Mesothelial cell of epicardium (in vitro differentiated cells): ENCODE measurements around the gene MARS1. TPM values are rescaled to one million over a fixed set of nuclear protein-coding genes. Genes with fewer than 3 reads are reported as not detected.
"Not testable (repeated sequence)": the region's sequence is repeated elsewhere in the genome, so short reads cannot be mapped to it uniquely, and the experiment has no call there.

Experiments
- DNase-seq, 2 experiments: peaks; one replicate each; pipeline ENCODE4 v3.0.0; 2021; ENCODE audit warnings: low spot score in 2 of 2; ENCODE audit not compliant: unreplicated experiment in 2 of 2
- H3K27ac Mint-ChIP-seq: 2 replicates; pipeline ENCODE4 v1.8.0; 2021; ENCODE audit warnings: mixed read lengths
- H3K27me3 Mint-ChIP-seq: 2 replicates; pipeline ENCODE4 v1.8.0; 2021; ENCODE audit warnings: low read depth, mixed read lengths
- H3K36me3 Mint-ChIP-seq: 2 replicates; pipeline ENCODE4 v1.8.0; 2021; ENCODE audit warnings: mixed read lengths
- H3K4me1 Mint-ChIP-seq: 2 replicates; pipeline ENCODE4 v1.8.0; 2021; ENCODE audit warnings: mixed read lengths
- H3K4me3 Mint-ChIP-seq: 2 replicates; pipeline ENCODE4 v1.8.0; 2021; ENCODE audit warnings: mild to moderate bottlenecking, moderate library complexity, mixed read lengths
- H3K9me3 Mint-ChIP-seq: 2 replicates; pipeline ENCODE4 v1.8.0; 2021; ENCODE audit warnings: mixed read lengths
- CTCF ChIP-seq: fragments of 200-600 bp; sonication (generic); IDR thresholded peaks from one replicate; pipeline ENCODE4 v1.5.0; 2021; ENCODE audit warnings: antibody characterized with exemption; ENCODE audit not compliant: unreplicated experiment
- total RNA-seq: library from RNA; stranded (reverse); gene quantifications from 3 replicates; pipeline ENCODE4 v1.2.1, GENCODE V29; 2021

MARS1 gene
- total RNA-seq, 1 donor from 2014 or later, result 177 TPM

DNA sequence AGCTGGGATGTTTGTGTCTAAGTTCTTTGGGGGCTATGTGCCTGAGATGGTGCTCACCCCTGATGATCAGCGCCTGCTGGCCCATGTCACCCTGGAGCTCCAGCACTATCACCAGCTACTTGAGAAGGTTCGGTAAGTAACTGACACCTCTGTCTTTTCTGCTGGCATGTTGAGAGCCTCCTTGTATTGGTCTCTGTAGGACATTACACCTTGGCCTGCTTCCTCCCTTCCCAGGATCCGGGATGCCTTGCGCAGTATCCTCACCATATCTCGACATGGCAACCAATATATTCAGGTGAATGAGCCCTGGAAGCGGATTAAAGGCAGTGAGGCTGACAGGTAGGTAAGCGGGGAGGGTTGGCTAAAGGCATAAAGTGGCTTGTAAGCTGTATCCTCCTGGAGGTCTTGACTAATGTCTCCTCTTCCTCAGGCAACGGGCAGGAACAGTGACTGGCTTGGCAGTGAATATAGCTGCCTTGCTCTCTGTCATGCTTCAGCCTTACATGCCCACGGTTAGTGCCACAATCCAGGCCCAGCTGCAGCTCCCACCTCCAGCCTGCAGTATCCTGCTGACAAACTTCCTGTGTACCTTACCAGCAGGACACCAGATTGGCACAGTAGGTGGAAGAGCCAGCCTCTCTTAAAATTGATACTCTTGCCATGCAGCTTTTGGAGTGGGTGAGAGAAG lies 27.0 kb downstream of the MARS1 start:
- Mint-ChIP-seq H3K4me3 (no peak overlapping the region), H3K27me3 (no peaks in the 10 kb centered on the region), H3K27ac (no peak overlapping the region), H3K9me3 (no peaks in the 10 kb centered on the region), H3K36me3 (peaks cover 42% of the 10 kb centered on the region), H3K4me1 (peaks cover 16% of the 10 kb centered on the region)
- no peak for DNase-seq
- no peak for TF ChIP-seq CTCF

DNA sequence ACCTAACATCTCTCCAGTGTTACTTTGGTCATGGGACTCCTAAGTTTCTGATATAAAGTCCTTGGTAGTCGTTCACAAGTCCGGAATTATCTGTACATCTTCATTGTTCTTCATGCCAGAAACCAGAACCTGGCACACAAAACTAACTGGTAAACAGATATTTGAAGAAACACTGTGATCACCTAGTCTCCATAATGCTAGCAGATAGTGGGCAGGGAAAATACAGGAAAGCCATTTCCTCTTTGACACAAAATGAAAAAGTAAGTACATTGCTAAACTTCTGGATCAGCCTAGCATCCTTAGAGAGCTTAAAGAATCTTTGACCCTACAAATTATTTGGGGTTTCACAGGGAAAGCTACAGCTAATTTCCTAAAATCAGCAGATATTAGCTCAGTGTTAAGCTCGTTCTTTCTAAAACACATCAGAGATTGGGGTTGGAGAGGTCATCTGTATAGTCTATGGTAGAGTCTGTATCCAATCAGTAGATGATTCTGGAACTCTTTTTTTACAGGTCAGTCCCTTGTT lies 27.6 kb downstream of the MARS1 start:
- Mint-ChIP-seq H3K9me3 (no peaks in the 10 kb centered on the region), H3K4me3 (no peak overlapping the region), H3K27ac (no peak overlapping the region), H3K36me3 (peaks cover 41% of the 10 kb centered on the region), H3K4me1 (peaks cover 16% of the 10 kb centered on the region), H3K27me3 (no peaks in the 10 kb centered on the region)
- TF ChIP-seq CTCF, result no peak
- no peak for DNase-seq

GRCh38 chr12:57515934-57516541 lies 28.2 kb downstream of the MARS1 start:
- H3K36me3 Mint-ChIP-seq, result peaks cover 41% of the 10 kb centered on the region
- peaks cover 18% of the 10 kb centered on the region for H3K4me1 Mint-ChIP-seq
- peak overlapping the region; percentile 48 for H3K27ac Mint-ChIP-seq
- H3K27me3 Mint-ChIP-seq, result no peaks in the 10 kb centered on the region
- H3K4me3 Mint-ChIP-seq, result no peak overlapping the region
- no peak for TF ChIP-seq CTCF
- DNase-seq, result no peak
- no peaks in the 10 kb centered on the region for H3K9me3 Mint-ChIP-seq

- no peak for TF ChIP-seq CTCF
- no peak for DNase-seq
- Mint-ChIP-seq H3K9me3 (no peaks in the 10 kb centered on the region), H3K4me3 (no peak overlapping the region), H3K27me3 (no peaks in the 10 kb centered on the region), H3K36me3 (peaks cover 41% of the 10 kb centered on the region), H3K4me1 (peaks cover 25% of the 10 kb centered on the region), H3K27ac (peak overlapping the region; percentile 48)
Measured at GRCh38 chr12:57516617-57517153, 28.8 kb downstream of the MARS1 start.

- Mint-ChIP-seq H3K4me3 (no peak overlapping the region), H3K9me3 (no peaks in the 10 kb centered on the region), H3K27ac (no peak overlapping the region), H3K36me3 (peaks cover 38% of the 10 kb centered on the region), H3K4me1 (peaks cover 29% of the 10 kb centered on the region), H3K27me3 (no peaks in the 10 kb centered on the region)
- no peak for TF ChIP-seq CTCF
- DNase-seq, result no peak
Measured at GRCh38 chr12:57517187-57517586, 29.3 kb downstream of the MARS1 start.

GRCh38 chr12:57517718-57518117 lies 29.9 kb downstream of the MARS1 start:
- H3K9me3 Mint-ChIP-seq, H3K27me3 Mint-ChIP-seq, H3K4me3 Mint-ChIP-seq, DNase-seq: not testable (repeated sequence)
- Mint-ChIP-seq H3K27ac (peak overlapping the region; percentile 52), H3K36me3 (peaks cover 33% of the 10 kb centered on the region), H3K4me1 (peaks cover 29% of the 10 kb centered on the region)
